Measurements from ENCODE around the gene RALGPS1. TPM values are rescaled to one million over a fixed set of nuclear protein-coding genes. Genes with fewer than 3 reads are reported as not detected.

RALGPS1 gene
- total and polyA plus RNA-seq, 7 donors = 3.9 to 7.7 (median 5.4) TPM

DNA sequence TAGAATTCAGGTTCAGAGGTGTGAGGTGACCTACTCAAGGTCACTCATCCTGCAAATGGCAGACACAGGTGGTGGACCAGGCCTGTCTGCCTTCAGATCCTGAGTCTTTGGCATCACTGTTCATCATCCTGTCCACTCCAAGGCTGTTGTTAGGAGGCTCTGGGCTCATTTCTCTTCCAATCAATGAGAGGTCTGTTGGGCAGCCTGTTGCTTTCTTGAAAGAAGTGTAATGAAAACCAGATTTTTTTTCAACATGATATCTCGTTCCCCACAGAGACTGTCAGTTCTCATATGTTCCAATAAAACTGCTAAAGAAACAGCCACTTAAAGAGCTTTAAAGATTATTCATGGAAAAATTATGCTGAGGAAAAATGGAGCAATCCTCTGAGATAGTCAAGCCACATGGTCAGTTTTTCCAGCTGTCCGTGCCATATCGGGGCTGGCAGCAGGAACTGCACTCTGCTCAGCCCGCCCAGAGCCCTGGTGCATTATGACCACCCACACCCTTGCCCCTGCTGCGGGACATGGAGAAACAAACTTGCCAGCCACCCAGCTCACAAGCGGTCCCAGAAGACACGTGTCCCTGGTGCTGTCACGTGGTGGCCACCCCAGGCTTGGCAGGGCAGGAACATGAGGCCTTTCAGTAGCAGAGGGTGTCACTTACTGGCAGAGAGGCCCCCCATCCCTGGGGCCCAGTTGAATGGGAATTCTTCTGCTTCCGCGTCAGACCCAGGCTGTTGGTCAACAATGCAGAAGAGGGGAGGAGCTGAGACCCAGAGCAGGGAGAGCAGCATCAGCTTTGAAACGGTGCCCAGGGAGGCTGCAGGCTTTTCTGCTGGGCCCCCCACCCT lies 271.6 kb downstream of the RALGPS1 start:
- H3K4me1 ChIP-seq = peaks cover 48% of the 10 kb centered on the region
- 9 to 18% (median 11%) methylated on average over 11 of the region's 11 CpGs for WGBS, 3 donors
- intact Hi-C loops (cut with DNase I) = no loop called here
- H3K27me3 ChIP-seq (ENCODE audit: insufficient read depth in 3 of 3, low read length in 2 of 3) = no peaks in the 10 kb centered on the region
- H3K9me3 ChIP-seq = no peaks in the 10 kb centered on the region
- H3K36me3 ChIP-seq (ENCODE audit: insufficient read depth in 1 of 2, low read depth in 1 of 2) = no peaks in the 10 kb centered on the region
- DNase-seq (peak; percentile 88 to 90), ATAC-seq (peak; percentile 30 to 65 (median 57))
- TF ChIP-seq, protein P1, sequence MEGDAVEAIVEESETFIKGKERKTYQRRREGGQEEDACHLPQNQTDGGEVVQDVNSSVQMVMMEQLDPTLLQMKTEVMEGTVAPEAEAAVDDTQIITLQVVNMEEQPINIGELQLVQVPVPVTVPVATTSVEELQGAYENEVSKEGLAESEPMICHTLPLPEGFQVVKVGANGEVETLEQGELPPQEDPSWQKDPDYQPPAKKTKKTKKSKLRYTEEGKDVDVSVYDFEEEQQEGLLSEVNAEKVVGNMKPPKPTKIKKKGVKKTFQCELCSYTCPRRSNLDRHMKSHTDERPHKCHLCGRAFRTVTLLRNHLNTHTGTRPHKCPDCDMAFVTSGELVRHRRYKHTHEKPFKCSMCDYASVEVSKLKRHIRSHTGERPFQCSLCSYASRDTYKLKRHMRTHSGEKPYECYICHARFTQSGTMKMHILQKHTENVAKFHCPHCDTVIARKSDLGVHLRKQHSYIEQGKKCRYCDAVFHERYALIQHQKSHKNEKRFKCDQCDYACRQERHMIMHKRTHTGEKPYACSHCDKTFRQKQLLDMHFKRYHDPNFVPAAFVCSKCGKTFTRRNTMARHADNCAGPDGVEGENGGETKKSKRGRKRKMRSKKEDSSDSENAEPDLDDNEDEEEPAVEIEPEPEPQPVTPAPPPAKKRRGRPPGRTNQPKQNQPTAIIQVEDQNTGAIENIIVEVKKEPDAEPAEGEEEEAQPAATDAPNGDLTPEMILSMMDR (IDR thresholded peaks at IDR 0.05) = no peak
- no peak overlapping the region for H3K4me3 ChIP-seq
- peak overlapping the region; percentile 83 for H3K27ac ChIP-seq

DNA sequence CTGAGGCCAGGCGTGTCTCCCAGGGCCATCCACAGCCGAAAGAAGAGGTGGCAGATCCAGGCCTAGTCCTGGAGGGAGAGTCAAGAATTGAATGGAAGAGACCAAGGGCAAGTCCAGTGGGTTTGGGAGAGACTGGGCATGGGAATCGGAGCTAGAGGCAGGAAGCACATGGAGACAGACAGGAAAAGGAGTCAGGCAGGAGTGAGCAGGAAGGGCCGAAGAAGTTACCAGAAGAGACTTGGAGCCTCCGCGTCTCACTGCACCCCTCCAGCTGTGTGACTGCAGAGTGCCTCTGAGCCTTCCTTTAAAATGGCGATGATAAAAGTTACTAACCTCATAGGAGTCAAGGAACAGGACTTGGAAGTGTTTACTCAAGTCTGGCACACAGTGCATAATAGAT lies 272.2 kb downstream of the RALGPS1 start:
- Histone ChIP-seq H3K4me1 (peaks cover 48% of the 10 kb centered on the region), H3K9me3 (no peaks in the 10 kb centered on the region), H3K27ac (peak overlapping the region; percentile 83), H3K27me3 (ENCODE audit: insufficient read depth in 3 of 3, low read length in 2 of 3) (no peaks in the 10 kb centered on the region), H3K36me3 (ENCODE audit: insufficient read depth in 1 of 2, low read depth in 1 of 2) (no peaks in the 10 kb centered on the region), H3K4me3 (no peak overlapping the region)
- TF ChIP-seq, protein P1 (IDR thresholded peaks at IDR 0.05) = no peak
- 48 to 53% (median 50%) methylated on average over 7 of the region's 7 CpGs for WGBS, 3 donors
- intact Hi-C loops (cut with DNase I) = no loop called here
- ATAC-seq = peak in 1 of 4 donors; percentile 4
- no peak for DNase-seq

DNA sequence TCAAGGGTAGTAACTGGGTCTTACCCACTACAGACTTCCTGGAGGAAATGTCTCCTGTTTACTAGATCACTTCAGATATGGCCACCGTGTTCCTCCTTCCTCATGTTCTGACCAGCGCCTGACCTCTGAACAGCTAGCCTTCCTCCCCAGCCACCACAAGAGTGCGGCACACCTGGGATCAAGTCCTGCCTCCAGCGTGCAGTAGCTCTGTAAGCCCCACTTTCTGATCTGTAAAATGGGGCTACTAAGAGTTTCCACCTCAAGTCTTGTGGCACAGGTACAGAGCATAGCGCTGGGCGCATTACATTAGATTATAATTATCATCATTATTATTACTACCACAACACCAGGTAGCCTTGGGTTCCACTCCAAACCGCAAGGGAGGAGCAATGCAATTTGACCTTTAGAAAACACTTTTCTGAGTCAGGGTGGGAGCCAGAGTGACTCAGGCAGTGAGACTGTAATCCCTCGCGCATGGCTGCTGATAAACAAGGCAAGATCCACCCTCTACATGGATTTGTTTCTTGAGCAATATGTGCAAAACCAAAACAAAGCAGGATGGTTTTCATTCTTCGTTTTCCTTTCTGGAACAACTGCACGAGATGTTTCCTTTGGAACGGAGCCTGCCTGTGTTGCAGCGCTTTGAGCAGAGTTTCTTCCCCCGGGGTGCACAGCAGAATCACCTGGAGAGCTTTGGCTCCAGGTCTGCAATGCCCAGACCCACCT lies 272.8 kb downstream of the RALGPS1 start:
- Histone ChIP-seq H3K4me3 (no peak overlapping the region), H3K27me3 (ENCODE audit: insufficient read depth in 3 of 3, low read length in 2 of 3) (no peaks in the 10 kb centered on the region), H3K27ac (peak overlapping the region; percentile 83), H3K4me1 (peaks cover 48% of the 10 kb centered on the region), H3K36me3 (ENCODE audit: insufficient read depth in 1 of 2, low read depth in 1 of 2) (no peaks in the 10 kb centered on the region), H3K9me3 (no peaks in the 10 kb centered on the region)
- TF ChIP-seq, protein P1 (IDR thresholded peaks at IDR 0.05) = no peak
- intact Hi-C loops (cut with DNase I) = no loop called here
- peak; percentile 72 to 83 for DNase-seq
- WGBS, 3 donors = 51 to 53% (median 52%) methylated on average over 14 of the region's 14 CpGs
- peak; percentile 69 to 81 (median 75) for ATAC-seq

DNA sequence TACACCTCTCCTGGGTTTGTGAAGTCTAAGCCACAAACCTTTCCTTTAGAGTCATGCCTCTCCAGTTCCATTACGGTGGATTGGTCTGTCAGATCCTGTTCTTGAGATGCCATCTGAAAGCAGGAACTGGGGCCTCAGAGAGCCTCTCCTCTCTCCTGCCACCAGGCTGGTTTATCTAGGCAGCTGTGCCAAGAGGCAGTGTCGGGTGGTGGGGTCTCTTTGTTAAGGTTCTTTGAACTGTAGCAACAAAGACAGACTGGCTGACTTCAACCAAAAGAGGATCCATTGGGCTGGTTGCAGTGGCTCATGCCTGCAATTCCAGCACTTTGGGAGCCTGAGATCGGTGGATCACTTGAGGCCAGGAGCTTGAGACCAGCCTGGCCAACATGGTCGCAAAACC lies 273.8 kb downstream of the RALGPS1 start:
- intact Hi-C loops (cut with DNase I) = no loop called here
- H3K9me3 ChIP-seq = no peaks in the 10 kb centered on the region
- TF ChIP-seq, protein P1 (IDR thresholded peaks at IDR 0.05) = no peak
- H3K4me3 ChIP-seq = no peak overlapping the region
- WGBS, 3 donors = 71 to 100% (median 78%) methylated on average over 4 of the region's 4 CpGs
- ATAC-seq = no peak
- H3K36me3 ChIP-seq (ENCODE audit: insufficient read depth in 1 of 2, low read depth in 1 of 2) = no peaks in the 10 kb centered on the region
- H3K4me1 ChIP-seq = peaks cover 48% of the 10 kb centered on the region
- peak overlapping the region; percentile 83 for H3K27ac ChIP-seq
- peak in 1 of 2 donors; percentile 39 for DNase-seq
- no peaks in the 10 kb centered on the region for H3K27me3 ChIP-seq (ENCODE audit: insufficient read depth in 3 of 3, low read length in 2 of 3)
